ENCODE data around the gene DNAJB6.
"Not testable (repeated sequence)": the region's sequence is repeated elsewhere in the genome, so short reads cannot be mapped to it uniquely, and the experiment has no call there.

Gene DNAJB6

GRCh38 chr7:157438121-157439025 lies 101.6 kb downstream of the DNAJB6 start:
- DNase-seq (ENCODE audit: low read depth in 1 of 2, low spot score in 1 of 2): no peak

DNA sequence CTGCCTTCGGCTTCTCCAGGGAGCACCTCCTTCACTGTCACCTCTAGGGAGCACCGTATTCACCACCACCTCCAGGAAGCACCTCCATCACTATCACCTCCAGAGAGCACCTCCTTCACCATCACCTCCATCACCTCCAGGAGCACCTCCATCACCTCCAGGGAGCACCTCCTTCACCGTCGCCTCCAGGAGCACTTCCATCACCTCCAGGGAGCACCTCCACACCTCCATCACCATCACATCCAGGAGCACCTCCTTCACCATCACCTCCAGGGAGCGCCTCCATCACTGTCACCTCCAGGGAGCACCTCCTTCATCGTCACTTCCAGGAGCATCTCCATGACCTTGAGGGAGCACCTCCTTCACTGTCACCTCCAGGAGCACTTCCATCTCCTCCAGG lies 102.3 kb downstream of the DNAJB6 start:
- no peak for DNase-seq (ENCODE audit: low read depth in 1 of 2, low spot score in 1 of 2)

GRCh38 chr7:157439761-157440160 lies 103.0 kb downstream of the DNAJB6 start:
- no peak for DNase-seq (ENCODE audit: low read depth in 1 of 2, low spot score in 1 of 2)

GRCh38 chr7:157440346-157441022 lies 103.7 kb downstream of the DNAJB6 start:
- DNase-seq (ENCODE audit: low read depth in 1 of 2, low spot score in 1 of 2): no peak

DNA sequence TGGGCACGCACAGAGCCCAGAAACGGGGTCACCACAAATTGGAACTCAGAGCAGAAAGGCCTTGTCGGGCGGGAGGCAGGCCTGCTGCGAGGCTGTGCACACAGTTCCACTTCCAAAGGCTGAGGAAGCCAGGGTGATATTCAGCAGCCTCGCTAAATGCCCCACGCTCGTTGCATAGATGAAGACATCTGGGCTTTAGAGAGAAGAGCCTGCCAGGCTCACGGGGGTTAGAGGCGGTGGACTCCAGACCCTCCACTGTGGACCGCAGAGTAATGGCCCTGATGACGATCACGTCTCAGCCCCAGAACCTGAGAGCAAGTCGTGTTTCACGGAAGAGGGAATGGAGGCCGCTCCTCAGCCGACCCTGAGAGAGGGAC lies 104.2 kb downstream of the DNAJB6 start:
- DNase-seq (ENCODE audit: low read depth in 1 of 2, low spot score in 1 of 2): no peak

- no peak for DNase-seq (ENCODE audit: low read depth in 1 of 2, low spot score in 1 of 2)
Observed at GRCh38 chr7:157442456-157442855, 105.7 kb downstream of the DNAJB6 start.

- DNase-seq (ENCODE audit: low read depth in 1 of 2, low spot score in 1 of 2): no peak
Observed at GRCh38 chr7:157442993-157443831, 106.4 kb downstream of the DNAJB6 start.

- no peak for DNase-seq (ENCODE audit: low read depth in 1 of 2, low spot score in 1 of 2)
Observed at GRCh38 chr7:157444011-157444842, 107.4 kb downstream of the DNAJB6 start.

GRCh38 chr7:157444843-157445135 lies 108.0 kb downstream of the DNAJB6 start:
- DNase-seq (ENCODE audit: low read depth in 1 of 2, low spot score in 1 of 2): no peak

- DNase-seq (ENCODE audit: low read depth in 1 of 2, low spot score in 1 of 2): no peak
Observed at GRCh38 chr7:157445246-157445955, 108.6 kb downstream of the DNAJB6 start.

GRCh38 chr7:157445956-157446295 lies 109.1 kb downstream of the DNAJB6 start:
- no peak for DNase-seq (ENCODE audit: low read depth in 1 of 2, low spot score in 1 of 2)

DNA sequence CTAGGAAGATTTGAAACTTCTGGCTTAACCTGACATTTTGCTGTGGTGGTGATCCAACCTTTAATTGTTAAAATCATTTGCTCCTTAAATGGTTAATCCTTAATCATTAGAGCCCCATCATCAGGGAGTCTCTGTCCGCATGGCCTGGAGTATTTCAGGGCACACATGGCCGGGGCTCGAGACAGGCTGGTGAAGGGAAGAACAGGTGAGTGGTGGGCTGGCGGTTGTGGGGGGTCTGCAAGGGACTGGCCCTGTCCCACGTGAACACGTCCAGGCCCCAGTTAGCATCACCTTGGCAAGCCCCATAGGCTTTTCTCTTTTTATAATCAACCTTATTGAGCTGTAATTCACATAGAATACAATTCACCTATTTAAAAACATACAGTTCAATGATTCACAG lies 109.5 kb downstream of the DNAJB6 start:
- DNase-seq (ENCODE audit: low read depth in 1 of 2, low spot score in 1 of 2): no peak

DNA sequence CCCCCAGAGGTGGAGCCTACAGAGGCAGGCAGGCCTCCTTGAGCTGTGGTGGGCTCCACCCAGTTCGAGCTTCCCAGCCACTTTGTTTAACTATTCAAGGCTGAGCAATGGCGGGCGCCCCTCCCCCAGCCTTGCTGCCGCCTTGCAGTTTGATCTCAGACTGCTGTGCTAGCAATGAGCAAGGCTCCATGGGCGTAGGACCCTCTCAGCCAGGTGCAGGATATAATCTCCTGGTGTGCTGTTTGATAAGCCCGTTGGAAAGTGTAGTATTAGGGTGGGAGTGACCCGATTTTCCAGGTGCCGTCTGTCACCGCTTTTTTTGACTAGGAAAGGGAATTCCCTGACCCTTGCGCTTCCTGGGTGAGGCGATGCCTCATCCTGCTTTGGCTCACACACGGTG lies 117.2 kb downstream of the DNAJB6 start:
- DNase-seq (ENCODE audit: low read depth in 1 of 2, low spot score in 1 of 2): not testable (repeated sequence)

DNA sequence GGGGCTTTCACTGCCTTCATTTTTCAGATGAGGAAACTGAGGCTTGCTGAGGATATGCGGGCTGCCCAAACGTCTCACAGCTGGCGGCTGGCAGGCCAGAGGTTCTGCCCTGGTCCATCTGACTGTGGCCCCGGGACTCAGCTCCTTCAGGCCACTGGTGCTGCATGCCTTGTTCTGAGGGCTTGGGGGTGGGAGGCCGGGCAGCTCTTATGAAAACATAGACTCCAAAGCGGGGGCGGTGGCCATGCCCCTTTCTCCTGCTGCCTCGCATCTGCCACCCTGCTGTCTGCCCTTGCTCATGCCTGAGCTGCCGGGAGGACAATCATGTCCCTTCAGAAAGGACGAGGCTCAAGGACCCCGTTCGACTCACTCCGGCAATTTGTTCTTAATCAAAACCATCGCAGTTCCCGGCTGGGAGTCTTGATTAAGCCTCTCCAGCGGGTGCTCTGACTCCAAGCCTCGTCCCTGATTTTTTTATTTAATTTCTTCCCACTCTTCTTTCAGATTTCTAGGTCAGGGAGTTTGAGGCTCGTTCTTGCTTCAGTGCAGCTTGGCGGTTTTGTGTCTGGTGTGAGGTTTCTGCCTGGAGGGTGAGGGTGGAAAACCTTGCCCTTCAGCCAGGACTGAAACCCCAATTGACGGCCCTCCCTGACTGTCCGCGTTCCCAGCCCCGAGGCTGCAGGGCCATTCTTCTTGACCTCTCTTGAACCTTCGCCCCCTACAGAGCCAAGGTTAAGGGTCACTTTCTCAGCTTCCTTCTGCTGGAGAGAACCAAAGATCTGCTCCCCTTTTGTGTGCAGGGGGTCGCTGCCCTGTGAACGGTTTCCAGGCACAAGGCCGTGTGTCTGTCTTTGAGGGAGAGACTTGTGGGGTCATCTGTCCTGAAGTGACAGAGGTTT lies 120.8 kb downstream of the DNAJB6 start:
- no peak for DNase-seq (ENCODE audit: low read depth in 1 of 2, low spot score in 1 of 2)

- no peak for DNase-seq (ENCODE audit: low read depth in 1 of 2, low spot score in 1 of 2)
Observed at GRCh38 chr7:157458254-157458633, 121.4 kb downstream of the DNAJB6 start.

GRCh38 chr7:157459966-157460365 lies 123.2 kb downstream of the DNAJB6 start:
- DNase-seq (ENCODE audit: low read depth in 1 of 2, low spot score in 1 of 2): no peak

DNA sequence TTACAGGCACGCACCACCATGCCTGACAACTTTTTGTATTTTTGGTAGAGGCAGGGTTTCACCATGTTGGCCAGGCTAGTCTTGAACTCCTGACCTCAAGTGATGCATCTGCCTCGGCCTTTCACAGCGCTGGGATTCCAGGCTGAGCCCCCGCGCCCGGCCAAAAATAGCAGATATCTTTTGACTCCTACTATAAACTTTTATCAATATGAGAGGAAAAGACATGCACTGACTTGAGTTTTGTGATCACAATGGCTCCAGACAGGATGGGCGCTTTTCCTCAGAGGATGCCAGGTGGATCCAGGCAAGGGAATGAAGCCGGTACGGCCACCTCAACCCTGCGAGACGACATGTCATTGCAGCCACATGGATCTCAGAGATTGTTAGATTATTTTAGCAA lies 123.9 kb downstream of the DNAJB6 start:
- no peak for DNase-seq (ENCODE audit: low read depth in 1 of 2, low spot score in 1 of 2)

DNA sequence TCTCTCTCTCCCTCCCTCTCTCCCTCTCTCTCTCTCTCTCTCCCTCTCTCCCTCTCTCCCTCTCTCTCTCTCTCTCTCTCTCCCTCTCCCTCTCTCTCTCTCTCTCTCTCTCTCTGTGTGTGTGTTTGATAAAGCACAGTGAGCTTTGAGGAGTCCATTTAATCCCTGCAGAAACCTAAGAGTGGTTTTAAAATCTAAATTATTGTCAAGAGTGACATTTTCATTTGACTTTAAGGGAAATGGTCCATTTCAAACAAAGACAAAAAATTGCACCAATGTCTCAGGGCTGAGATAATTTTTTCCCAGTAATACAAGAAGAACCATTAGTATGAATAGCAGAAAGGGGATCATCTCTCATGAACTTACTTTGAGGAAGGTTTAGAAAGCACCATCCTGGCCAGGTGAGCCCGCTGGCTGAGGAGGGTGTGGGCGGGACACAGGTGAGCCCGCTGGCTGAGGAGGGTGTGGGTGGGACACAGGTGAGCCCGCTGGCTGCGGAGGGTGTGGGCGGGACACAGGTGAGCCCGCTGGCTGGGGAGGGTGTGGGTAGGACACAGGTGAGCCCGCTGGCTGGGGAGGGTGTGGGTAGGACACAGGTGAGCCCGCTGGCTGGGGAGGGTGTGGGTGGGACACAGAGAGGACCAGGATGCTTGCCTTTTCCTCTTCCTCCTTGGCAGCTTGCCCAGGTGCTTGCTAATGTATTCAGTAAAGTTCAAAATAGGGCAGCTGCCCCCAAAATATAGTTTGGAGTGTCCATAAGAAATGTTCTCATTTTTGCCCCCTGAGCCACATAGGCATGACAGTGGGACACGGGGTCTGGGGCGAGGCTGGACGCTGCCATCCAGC lies 125.0 kb downstream of the DNAJB6 start:
- no peak for DNase-seq (ENCODE audit: low read depth in 1 of 2, low spot score in 1 of 2)

DNA sequence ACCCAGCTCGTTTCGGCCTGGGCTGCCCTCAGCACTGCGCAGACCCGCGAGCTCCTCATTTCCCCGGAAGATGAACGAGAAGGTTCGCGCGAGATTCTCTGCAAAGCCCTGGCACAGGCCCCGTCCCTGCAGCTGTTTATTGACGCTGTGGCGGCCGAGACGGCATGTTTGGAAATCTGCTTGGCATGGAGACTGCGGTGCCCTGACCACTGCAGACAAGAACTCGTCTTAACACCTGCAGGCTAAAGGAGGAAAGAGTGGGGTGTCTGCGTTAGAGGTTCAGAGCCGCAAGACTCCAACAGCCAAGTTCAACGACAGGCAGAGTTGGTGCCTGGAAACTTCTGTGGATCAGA lies 125.6 kb downstream of the DNAJB6 start:
- no peak for DNase-seq (ENCODE audit: low read depth in 1 of 2, low spot score in 1 of 2)
